HS-5 (cell line): ENCODE measurements around the gene ATP1A1.
A peak's percentile ranks its signal among the peaks of the same experiment; 100 is the strongest.

Source experiments
- DNase-seq: peaks from one replicate; pipeline ENCODE4 v3.0.0-alpha.2; 2012; ENCODE audit warnings: low read depth

The ATP1A1 gene

GRCh38 chr1:116372651-116373430, at the start of gene ATP1A1:
ATP1A1 (plus strand) TSS chr1:116373244; CDS start chr1:116373512, 268 bp downstream.
- peak; percentile 58 for DNase-seq

- DNase-seq, result no peak
These were observed 49.6 kb upstream of the ATP1A1 start for GRCh38 chr1:116323491-116323890.

GRCh38 chr1:116324411-116324810, 48.6 kb upstream of the ATP1A1 start:
- DNase-seq, result no peak

GRCh38 chr1:116325104-116325503, 47.9 kb upstream of the ATP1A1 start:
- no peak for DNase-seq

- DNase-seq, result no peak
These were observed 47.1 kb upstream of the ATP1A1 start for GRCh38 chr1:116325922-116326321.

GRCh38 chr1:116326486-116326885, 46.6 kb upstream of the ATP1A1 start:
- DNase-seq, result no peak

GRCh38 chr1:116328671-116329070, 44.4 kb upstream of the ATP1A1 start:
- no peak for DNase-seq

- DNase-seq, result no peak
These were observed 43.3 kb upstream of the ATP1A1 start for GRCh38 chr1:116329524-116330341.

- DNase-seq, result no peak
These were observed 42.7 kb upstream of the ATP1A1 start for GRCh38 chr1:116330342-116330652.

GRCh38 chr1:116330846-116331245, 42.2 kb upstream of the ATP1A1 start:
- DNase-seq, result no peak

- no peak for DNase-seq
These were observed 41.5 kb upstream of the ATP1A1 start for GRCh38 chr1:116331523-116331922.

GRCh38 chr1:116332451-116332850, 40.6 kb upstream of the ATP1A1 start:
- DNase-seq, result no peak

- DNase-seq, result no peak
These were observed 39.7 kb upstream of the ATP1A1 start for GRCh38 chr1:116333171-116334014.

GRCh38 chr1:116334015-116334547, 39.0 kb upstream of the ATP1A1 start:
- no peak for DNase-seq

GRCh38 chr1:116334868-116335635, 38.0 kb upstream of the ATP1A1 start:
- DNase-seq, result no peak

- no peak for DNase-seq
These were observed 37.0 kb upstream of the ATP1A1 start for GRCh38 chr1:116335850-116336624.

- DNase-seq, result no peak
These were observed 35.6 kb upstream of the ATP1A1 start for GRCh38 chr1:116337398-116337797.

- DNase-seq, result no peak
These were observed 34.6 kb upstream of the ATP1A1 start for GRCh38 chr1:116338400-116338799.

- no peak for DNase-seq
These were observed 32.4 kb upstream of the ATP1A1 start for GRCh38 chr1:116340506-116341231.

GRCh38 chr1:116343019-116343418, 30.0 kb upstream of the ATP1A1 start:
- DNase-seq, result no peak
